Type B pancreatic cell (in vitro differentiated cells): ENCODE data around the gene TLL2. TPM values are rescaled to one million over a fixed set of nuclear protein-coding genes. Genes with fewer than 3 reads are reported as not detected.
"Not testable (repeated sequence)": the region's sequence is repeated elsewhere in the genome, so short reads cannot be mapped to it uniquely, and the experiment has no call there.

Source experiments
- DNase-seq: peaks from one replicate; pipeline ENCODE4 v3.0.0; 2021; ENCODE audit warnings: mixed read lengths; ENCODE audit not compliant: unreplicated experiment; ENCODE audit errors: extremely low spot score
- H3K27ac Mint-ChIP-seq: 2 replicates; pipeline ENCODE4 v1.8.0; 2021; ENCODE audit warnings: mild to moderate bottlenecking, mixed read lengths
- H3K27me3 Mint-ChIP-seq: 2 replicates; pipeline ENCODE4 v1.8.0; 2021; ENCODE audit warnings: mixed read lengths
- H3K36me3 Mint-ChIP-seq: 2 replicates; pipeline ENCODE4 v1.8.0; 2021; ENCODE audit warnings: mixed read lengths
- H3K4me1 Mint-ChIP-seq: one replicate; pipeline ENCODE4 v1.8.0; 2021; ENCODE audit warnings: mixed read lengths; ENCODE audit not compliant: unreplicated experiment
- H3K4me3 Mint-ChIP-seq: 2 replicates; pipeline ENCODE4 v1.8.0; 2021; ENCODE audit warnings: mild to moderate bottlenecking, mixed read lengths
- H3K9me3 Mint-ChIP-seq: 2 replicates; pipeline ENCODE4 v1.8.0; 2021; ENCODE audit warnings: mixed read lengths
- CTCF ChIP-seq: fragments of 200-600 bp; sonication (generic); conservative IDR thresholded peaks from 2 replicates; pipeline ENCODE4 v1.5.0; 2021; ENCODE audit warnings: antibody characterized with exemption, mild to moderate bottlenecking
- total RNA-seq: library from RNA; stranded (reverse); gene quantifications from 2 replicates; pipeline ENCODE4 v1.2.1, GENCODE V29; 2021; ENCODE audit warnings: low replicate concordance

Gene TLL2
- total RNA-seq, 1 donor from 2014 or later: 0.85 TPM

- Mint-ChIP-seq H3K4me3 (no peak overlapping the region), H3K4me1 (no peaks in the 10 kb centered on the region), H3K9me3 (no peaks in the 10 kb centered on the region), H3K27me3 (no peaks in the 10 kb centered on the region), H3K27ac (no peak overlapping the region), H3K36me3 (peaks cover 32% of the 10 kb centered on the region)
- no peak for TF ChIP-seq CTCF
- DNase-seq: no peak
These were observed 34.9 kb upstream of the TLL2 start for GRCh38 chr10:96548589-96548988.

GRCh38 chr10:96545558-96545957, 31.8 kb upstream of the TLL2 start:
- not testable (repeated sequence) for H3K27ac Mint-ChIP-seq, DNase-seq, H3K27me3 Mint-ChIP-seq, H3K4me1 Mint-ChIP-seq, H3K4me3 Mint-ChIP-seq, H3K9me3 Mint-ChIP-seq
- H3K36me3 Mint-ChIP-seq: peaks cover 38% of the 10 kb centered on the region

GRCh38 chr10:96541921-96542320, 28.2 kb upstream of the TLL2 start:
- DNase-seq: no peak
- peaks cover 43% of the 10 kb centered on the region for H3K36me3 Mint-ChIP-seq
- no peaks in the 10 kb centered on the region for H3K9me3 Mint-ChIP-seq
- TF ChIP-seq CTCF: no peak
- H3K4me1 Mint-ChIP-seq: no peaks in the 10 kb centered on the region
- no peak overlapping the region for H3K27ac Mint-ChIP-seq
- no peaks in the 10 kb centered on the region for H3K27me3 Mint-ChIP-seq
- H3K4me3 Mint-ChIP-seq: no peak overlapping the region

- Mint-ChIP-seq H3K27ac (no peak overlapping the region), H3K9me3 (no peaks in the 10 kb centered on the region), H3K4me3 (no peak overlapping the region), H3K4me1 (no peaks in the 10 kb centered on the region), H3K27me3 (no peaks in the 10 kb centered on the region), H3K36me3 (peaks cover 27% of the 10 kb centered on the region)
- TF ChIP-seq CTCF: no peak
- no peak for DNase-seq
These were observed 26.5 kb upstream of the TLL2 start for GRCh38 chr10:96540240-96540639.

- DNase-seq: no peak
- Mint-ChIP-seq H3K4me1 (no peaks in the 10 kb centered on the region), H3K36me3 (peaks cover 24% of the 10 kb centered on the region), H3K9me3 (no peaks in the 10 kb centered on the region), H3K27ac (no peak overlapping the region), H3K27me3 (no peaks in the 10 kb centered on the region), H3K4me3 (no peak overlapping the region)
- no peak for TF ChIP-seq CTCF
These were observed 25.0 kb upstream of the TLL2 start for GRCh38 chr10:96538683-96539082.

GRCh38 chr10:96536129-96536528, 22.4 kb upstream of the TLL2 start:
- TF ChIP-seq CTCF: no peak
- Mint-ChIP-seq H3K4me1 (no peaks in the 10 kb centered on the region), H3K27me3 (no peaks in the 10 kb centered on the region), H3K4me3 (no peak overlapping the region), H3K9me3 (no peaks in the 10 kb centered on the region), H3K27ac (no peak overlapping the region), H3K36me3 (peaks cover 17% of the 10 kb centered on the region)
- no peak for DNase-seq
